GM12891 (cell line): Measurements from ENCODE around the gene PLPPR3.
A peak's percentile ranks its signal among the peaks of the same experiment; 100 is the strongest.

Experiments
- POLR2A ChIP-seq: IDR thresholded peaks from 2 replicates; pipeline ENCODE4 v1.6.1; 2011; ENCODE audit warnings: low read depth, low read length, control low read depth
- POLR2AphosphoS5 ChIP-seq: IDR thresholded peaks from 2 replicates; pipeline ENCODE4 v1.6.1; 2011; ENCODE audit warnings: low read depth, low read length, control low read depth
- SPI1 ChIP-seq: IDR thresholded peaks from 2 replicates; pipeline ENCODE4 v1.6.1; 2011; ENCODE audit warnings: low read depth, low read length, control low read depth
- TAF1 ChIP-seq: IDR thresholded peaks from 2 replicates; pipeline ENCODE4 v1.6.1; 2011; ENCODE audit warnings: low read depth, low read length, control low read depth

DNA sequence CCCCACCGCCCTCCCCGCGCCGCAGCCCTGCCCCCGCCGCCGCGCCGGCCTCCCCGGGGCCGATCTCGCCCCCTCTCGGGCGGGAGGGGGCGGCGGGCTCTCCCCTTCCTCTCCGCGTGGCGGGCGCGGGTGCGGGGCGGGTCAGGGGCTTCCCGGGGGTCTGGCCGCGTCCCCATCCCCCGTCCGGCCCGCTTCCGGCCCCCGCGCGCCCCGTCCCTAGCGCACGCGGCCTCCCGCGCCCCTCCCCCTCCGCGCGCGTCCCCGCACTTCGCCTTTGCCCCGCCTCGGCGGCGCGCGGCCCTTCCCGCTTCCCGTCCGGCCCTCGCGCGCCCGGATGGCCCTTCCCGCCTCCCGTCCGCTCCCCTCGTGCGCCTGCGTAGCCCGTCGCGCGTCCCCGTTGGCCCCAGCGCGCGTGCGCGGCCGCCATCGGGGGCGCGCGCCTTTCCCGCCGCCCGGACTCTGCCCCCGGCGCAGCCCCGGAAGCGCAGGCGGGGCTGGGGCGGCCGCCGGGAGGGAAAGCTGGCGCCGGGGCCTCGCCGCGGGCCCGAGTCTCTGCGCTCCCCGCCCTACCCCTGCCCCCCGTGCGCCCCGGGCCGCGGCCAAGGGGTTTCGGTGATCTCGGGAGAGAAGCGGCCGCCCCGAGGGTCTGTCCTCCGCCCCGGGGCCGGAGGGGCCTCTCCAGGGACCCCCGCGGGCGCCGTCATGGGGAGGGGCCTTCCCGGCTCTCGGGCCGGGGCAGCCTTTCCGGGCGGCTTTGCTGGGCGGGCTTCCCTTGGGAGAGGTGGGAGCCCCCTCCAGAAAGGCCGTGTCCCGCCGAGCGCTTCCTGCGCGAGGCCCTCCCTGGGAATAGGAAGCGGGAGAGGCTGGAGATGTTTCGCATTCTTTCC, 24.0 kb downstream of the PLPPR3 start:
- TF ChIP-seq POLR2AphosphoS5 (peak; percentile 12; the same call in 1 of the 2 replicates), POLR2A (no peak), SPI1 (0 out of 2 replicates have a peak, but pooled peaks have one; percentile 11), TAF1 (no peak)
